ENCODE results near the gene C11orf54. TPM values are rescaled to one million over a fixed set of nuclear protein-coding genes. Genes with fewer than 3 reads are reported as not detected.

The C11orf54 gene
- total RNA-seq, 1 experiment from 2014 or later, result 18.0 TPM

DNA sequence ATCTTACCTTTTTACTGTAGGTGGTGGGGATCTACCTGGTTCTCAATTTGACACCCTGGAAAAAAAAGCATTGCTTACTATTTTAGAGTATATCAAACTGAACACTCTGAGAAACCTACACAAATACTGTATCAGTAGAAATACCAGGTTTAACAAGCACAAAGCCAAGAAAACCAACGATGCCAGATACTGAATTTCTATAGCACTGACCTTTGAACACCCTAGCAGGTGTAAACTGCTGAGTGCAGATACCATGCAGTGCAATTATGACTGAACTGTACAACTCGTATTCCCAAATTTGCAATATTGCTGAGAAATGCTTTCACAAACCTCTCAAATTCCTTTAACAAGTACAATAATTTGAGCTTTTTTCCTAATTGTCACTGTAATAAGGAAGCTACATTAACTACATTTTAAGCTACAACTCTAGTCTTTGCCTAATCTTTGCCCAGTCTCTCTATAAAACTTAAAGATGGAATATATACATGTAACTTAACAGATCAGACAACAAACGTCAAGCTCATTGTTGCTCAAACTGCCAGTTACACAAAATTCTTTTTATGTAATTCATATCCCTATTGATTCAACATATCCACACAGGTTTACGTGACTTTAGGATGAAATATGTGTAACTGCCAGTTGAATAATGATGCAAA lies 9.1 kb upstream of the C11orf54 start:
- Histone ChIP-seq H2BK20ac (ENCODE audit: low read depth, low read length, poor library complexity, severe bottlenecking) (no peak overlapping the region), H3K9me3 (ENCODE audit: control insufficient read depth, low read depth, low read length) (no peaks in the 10 kb centered on the region), H3K4ac (ENCODE audit: low read depth, low read length) (no peak overlapping the region), H3T11ph (ENCODE audit: low read length) (no peak overlapping the region), H4K91ac (ENCODE audit: insufficient read length, low read depth, low read length) (no peak overlapping the region), H4K5ac (ENCODE audit: insufficient read length, low read depth, low read length) (no peak overlapping the region), H3K27ac (ENCODE audit: insufficient read length, low read depth, low read length) (no peak overlapping the region), H2BK5ac (ENCODE audit: insufficient read length, low read length) (no peak overlapping the region), H3K18ac (ENCODE audit: insufficient read length, low read depth, low read length) (no peak overlapping the region), H4K20me1 (ENCODE audit: control insufficient read depth, insufficient read depth, insufficient read length) (no peaks in the 10 kb centered on the region), H2AFZ (ENCODE audit: low read length) (no peak overlapping the region), H3K9ac (ENCODE audit: extremely low read depth, insufficient read length, low read length) (no peak overlapping the region), H3K79me2 (ENCODE audit: insufficient read depth, low read length) (0 out of 2 replicates have a peak, but pooled peaks cover 2% of the 10 kb centered on the region), H2BK15ac (ENCODE audit: low read depth, low read length) (no peak overlapping the region), H3K4me2 (ENCODE audit: insufficient read depth, insufficient read length, low read length) (no peak overlapping the region), H2BK120ac (ENCODE audit: low read depth, low read length, poor library complexity, severe bottlenecking) (no peak overlapping the region), H2BK12ac (ENCODE audit: insufficient read length, low read depth, low read length) (no peak overlapping the region), H3K56ac (ENCODE audit: insufficient read length, low read depth, low read length) (no peak overlapping the region), H3K27me3 (ENCODE audit: insufficient read depth, low read length) (no peaks in the 10 kb centered on the region), H4K8ac (replicated peaks; ENCODE audit: insufficient read length, low read depth, low read length) (no peak overlapping the region), H3K23me2 (ENCODE audit: insufficient read length, low read depth, low read length, poor library complexity, severe bottlenecking) (no peaks in the 10 kb centered on the region), H2AK5ac (ENCODE audit: insufficient read length, low read length) (no peak overlapping the region), H3K79me1 (ENCODE audit: insufficient read depth, low read depth, low read length, poor library complexity, severe bottlenecking) (peaks cover 3% of the 10 kb centered on the region), H3K23ac (ENCODE audit: insufficient read length, low read depth, low read length) (no peak overlapping the region), H3K14ac (ENCODE audit: insufficient read depth, low read length) (no peak overlapping the region), H3K4me1 (ENCODE audit: insufficient read depth, low read length) (no peaks in the 10 kb centered on the region)
- no CpG with 5 or more reads among the region's 4 CpGs for WGBS (ENCODE audit: extremely low coverage, insufficient read length, low lambda C conversion rate)
- Mint-ChIP-seq H3K36me3 (ENCODE audit: insufficient read depth in 1 of 3, low read depth in 3 of 3) (peaks cover 52 to 90% (median 75%) of the 10 kb centered on the region in 3 experiments), H3K27me3 (ENCODE audit: low read depth) (no peaks in the 10 kb centered on the region), H3K4me1 (peaks cover 16 to 18% of the 10 kb centered on the region in 2 experiments), H3K27ac (peak overlapping the region in 2 of 3 experiments; percentile 61 to 87; a peak in 2 of 7 replicates), H3K4me3 (no peak overlapping the region), H3K9me3 (no peaks in the 10 kb centered on the region)
- TF ChIP-seq, protein P1, sequence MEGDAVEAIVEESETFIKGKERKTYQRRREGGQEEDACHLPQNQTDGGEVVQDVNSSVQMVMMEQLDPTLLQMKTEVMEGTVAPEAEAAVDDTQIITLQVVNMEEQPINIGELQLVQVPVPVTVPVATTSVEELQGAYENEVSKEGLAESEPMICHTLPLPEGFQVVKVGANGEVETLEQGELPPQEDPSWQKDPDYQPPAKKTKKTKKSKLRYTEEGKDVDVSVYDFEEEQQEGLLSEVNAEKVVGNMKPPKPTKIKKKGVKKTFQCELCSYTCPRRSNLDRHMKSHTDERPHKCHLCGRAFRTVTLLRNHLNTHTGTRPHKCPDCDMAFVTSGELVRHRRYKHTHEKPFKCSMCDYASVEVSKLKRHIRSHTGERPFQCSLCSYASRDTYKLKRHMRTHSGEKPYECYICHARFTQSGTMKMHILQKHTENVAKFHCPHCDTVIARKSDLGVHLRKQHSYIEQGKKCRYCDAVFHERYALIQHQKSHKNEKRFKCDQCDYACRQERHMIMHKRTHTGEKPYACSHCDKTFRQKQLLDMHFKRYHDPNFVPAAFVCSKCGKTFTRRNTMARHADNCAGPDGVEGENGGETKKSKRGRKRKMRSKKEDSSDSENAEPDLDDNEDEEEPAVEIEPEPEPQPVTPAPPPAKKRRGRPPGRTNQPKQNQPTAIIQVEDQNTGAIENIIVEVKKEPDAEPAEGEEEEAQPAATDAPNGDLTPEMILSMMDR (conservative IDR thresholded peaks at IDR 0.05), result no peak
- no peak for DNase-seq
